AG09319 (cell line): ENCODE results near the gene ULBP3.

ENCODE experiments used
- DNase-seq: peaks from one replicate; pipeline ENCODE4 v3.0.0-alpha.2; 2010; ENCODE audit warnings: low read depth; ENCODE audit errors: extremely low read depth
- TF ChIP-seq, protein P1 (sequence below): IDR thresholded peaks from 2 replicates; pipeline ENCODE4 v1.5.1; 2011; ENCODE audit warnings: low read depth, mild to moderate bottlenecking, inconsistent platforms, low read length, moderate library complexity

ULBP3 gene

DNA sequence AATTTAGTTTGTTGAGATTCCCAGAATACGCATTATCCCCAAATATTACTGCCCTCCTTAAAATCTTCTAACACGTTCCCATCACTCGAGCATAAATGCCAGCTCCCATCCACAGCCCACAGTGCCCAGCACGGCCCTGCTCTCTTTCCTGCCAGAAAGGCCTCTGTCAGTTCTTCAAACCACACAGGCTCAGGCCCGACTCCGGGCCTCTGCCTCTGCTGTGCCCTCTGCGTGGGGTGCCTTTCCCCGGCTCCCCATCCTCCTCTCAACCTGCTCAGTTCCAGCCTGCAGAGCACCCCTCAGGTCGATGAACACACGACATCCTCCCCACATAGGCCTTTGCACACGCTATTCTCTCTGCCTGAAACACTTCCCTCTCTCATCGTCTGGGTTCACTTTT lies 12.8 kb downstream of the ULBP3 start:
- DNase-seq, result no peak
- TF ChIP-seq, protein P1, sequence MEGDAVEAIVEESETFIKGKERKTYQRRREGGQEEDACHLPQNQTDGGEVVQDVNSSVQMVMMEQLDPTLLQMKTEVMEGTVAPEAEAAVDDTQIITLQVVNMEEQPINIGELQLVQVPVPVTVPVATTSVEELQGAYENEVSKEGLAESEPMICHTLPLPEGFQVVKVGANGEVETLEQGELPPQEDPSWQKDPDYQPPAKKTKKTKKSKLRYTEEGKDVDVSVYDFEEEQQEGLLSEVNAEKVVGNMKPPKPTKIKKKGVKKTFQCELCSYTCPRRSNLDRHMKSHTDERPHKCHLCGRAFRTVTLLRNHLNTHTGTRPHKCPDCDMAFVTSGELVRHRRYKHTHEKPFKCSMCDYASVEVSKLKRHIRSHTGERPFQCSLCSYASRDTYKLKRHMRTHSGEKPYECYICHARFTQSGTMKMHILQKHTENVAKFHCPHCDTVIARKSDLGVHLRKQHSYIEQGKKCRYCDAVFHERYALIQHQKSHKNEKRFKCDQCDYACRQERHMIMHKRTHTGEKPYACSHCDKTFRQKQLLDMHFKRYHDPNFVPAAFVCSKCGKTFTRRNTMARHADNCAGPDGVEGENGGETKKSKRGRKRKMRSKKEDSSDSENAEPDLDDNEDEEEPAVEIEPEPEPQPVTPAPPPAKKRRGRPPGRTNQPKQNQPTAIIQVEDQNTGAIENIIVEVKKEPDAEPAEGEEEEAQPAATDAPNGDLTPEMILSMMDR, result no peak

DNA sequence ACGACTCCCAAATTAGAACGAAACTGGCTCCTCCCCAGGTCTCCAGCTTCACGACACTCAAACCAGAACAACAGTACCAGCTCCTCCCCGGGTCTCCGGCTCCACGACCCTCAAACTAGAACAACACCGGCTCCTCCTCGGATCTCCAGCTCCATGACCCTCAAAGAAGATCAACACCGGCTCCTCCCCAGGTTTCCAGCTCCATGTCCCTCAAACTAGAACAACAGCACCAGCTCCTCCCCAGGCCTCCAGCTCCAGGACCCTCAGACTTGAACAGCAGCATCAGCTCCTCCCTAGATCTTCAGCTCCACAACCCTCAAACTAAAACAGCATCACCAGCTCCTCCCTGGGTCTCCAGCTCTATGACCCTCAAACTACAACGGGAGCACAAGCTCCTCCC lies 13.8 kb downstream of the ULBP3 start:
- no peak for DNase-seq
- TF ChIP-seq, protein P1, result no peak

DNA sequence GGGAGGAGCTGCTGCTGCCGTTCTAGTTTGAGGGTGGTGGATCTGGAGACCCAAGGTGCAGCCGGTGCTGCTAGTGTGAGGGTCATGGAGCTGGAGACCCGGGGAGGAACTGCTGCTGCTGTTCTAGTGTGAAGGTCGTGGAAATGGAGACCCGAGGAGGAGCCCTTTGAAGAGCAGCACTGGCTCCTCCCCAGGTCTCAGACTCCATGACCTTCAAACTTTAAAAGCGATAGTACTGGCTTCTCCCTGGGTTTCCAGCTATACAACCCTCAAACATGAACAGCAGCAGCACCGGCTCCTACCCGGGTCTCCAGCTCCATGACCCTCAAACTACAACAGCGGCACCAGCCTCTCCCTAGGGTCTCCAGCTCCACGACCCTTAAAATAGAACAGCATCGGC lies 15.5 kb downstream of the ULBP3 start:
- no peak for DNase-seq
- TF ChIP-seq, protein P1, result no peak

DNA sequence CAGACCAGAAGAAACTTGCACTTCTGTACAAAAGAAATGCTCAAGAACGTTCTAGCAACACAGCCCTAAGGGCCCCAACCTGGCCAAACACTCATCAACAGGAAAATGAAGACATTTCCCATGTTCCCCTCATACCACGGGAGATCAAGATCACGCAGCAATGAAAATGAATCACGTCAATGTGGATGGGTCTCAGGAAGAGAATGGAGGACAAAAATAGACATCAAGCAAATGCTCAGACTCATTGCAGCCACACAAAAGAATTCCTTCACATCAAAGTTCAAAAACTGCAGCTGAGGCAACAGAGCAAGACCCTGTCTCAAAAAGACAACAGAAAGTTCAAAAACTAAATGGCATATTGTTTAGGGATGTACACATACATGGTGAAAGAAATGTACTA lies 18.1 kb downstream of the ULBP3 start:
- no peak for DNase-seq
- TF ChIP-seq, protein P1, result no peak

DNA sequence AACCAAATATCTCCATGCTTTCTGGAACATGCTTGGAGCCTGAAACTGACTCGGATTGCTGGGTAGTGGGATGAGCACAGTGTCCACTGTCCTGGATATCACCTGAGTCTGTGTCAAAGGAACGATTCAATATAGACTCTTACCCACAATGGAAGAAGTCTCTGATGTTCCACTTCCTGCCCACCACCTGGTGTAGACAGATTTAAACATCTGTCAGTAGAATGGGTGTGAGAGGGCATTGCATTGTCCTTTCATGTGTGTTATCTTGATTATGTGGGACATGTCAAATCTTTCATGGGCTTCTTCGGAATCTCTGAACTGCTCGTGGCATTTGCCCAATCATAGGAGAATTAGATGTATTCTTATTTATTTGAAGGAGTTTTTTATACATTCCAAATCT lies 20.8 kb downstream of the ULBP3 start:
- TF ChIP-seq, protein P1, result no peak
- DNase-seq, result no peak

DNA sequence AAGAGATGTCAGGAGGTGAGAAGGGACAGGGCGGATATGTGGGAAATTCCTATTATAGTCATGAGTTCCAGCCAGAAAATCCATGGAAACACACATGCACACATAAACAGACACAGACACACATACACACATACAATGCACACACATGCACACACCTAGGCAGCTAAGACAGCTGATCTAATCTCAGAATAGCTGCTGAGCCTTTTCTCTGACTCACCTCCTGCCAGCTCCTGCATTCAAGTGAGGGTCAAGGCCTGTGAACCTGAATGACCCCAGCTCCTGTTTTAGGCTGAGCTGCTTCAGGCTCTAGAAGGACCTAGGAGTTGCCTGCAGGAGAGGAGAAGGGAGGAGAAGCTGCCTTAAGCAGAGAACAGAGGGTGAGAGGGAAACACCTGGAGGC lies 22.0 kb downstream of the ULBP3 start:
- TF ChIP-seq, protein P1, result no peak
- DNase-seq, result no peak

DNA sequence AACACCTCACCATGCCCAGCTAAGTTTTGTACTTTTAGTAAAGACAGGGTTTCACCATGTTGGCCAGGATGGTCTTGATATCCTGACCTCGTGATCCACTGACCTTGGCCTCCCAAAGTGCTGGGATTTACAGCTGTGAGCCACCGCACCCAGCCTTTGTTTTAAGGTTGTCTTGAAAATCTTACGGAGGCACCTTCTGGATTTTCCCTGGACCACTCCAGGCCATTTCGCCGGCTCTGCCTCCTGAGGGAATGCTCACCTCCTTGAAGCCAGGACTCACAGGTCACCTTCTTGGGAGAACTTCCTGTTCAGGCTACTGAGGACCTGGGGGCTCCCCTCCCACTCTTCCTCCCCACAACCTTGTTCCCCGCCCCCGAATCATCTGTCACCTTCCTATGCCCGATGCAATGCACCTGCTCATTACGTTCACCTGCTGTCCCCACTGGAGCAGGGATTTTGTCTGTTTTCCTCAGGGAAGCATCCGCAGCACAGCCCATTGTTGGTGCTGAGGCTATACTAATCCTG lies 24.2 kb downstream of the ULBP3 start:
- no peak for DNase-seq
- TF ChIP-seq, protein P1, result no peak
